Activated CD4-positive, alpha-beta T cell treated with anti-CD3 and anti-CD28 coated beads for 1 hour (primary cell): Measurements from ENCODE around the gene CCDC121.
"Not testable (repeated sequence)": the region's sequence is repeated elsewhere in the genome, so short reads cannot be mapped to it uniquely, and the experiment has no call there.

ENCODE experiments used
- DNase-seq: peaks from one replicate; pipeline ENCODE4 v3.0.0-alpha.2; 2020

CCDC121 gene

DNA sequence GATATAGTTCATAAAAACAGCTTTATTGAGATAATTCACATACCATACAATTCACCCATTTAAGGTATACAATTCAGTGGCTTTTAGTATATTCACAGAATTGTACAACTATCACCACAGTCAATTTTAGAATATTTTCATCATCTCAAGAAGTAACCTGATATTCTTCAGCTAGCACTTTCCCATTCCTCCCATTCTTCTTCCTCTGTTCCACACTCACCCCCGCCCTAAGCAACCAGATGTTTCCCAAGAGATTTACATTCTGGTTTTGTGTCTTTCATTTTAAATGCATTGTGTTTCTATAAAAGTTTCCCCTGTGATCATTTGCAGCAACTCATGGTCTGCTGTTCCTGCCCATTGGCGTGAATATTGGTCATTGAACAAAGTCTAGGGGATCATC, 5.5 kb upstream of the CCDC121 start:
- no peak for DNase-seq

DNA sequence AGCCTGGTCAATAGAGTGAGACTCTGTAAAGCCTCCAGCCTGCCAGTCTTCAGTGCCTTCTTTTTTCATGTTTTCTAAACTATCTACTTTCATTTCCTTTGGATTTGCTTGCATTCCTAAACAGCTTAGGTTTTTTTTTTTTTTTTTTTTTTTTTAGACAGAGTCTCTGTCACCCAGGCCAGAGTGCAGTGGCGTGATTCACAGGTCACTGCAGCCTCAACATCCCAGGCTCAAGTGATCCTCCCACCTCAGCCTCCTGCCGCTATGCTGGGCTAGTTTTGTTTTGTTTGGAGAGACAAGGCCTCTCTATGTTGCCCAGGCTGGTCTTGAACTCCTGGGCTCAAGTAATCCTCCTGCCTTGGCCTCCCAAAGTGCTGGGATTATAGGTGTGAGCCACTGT, 1.4 kb upstream of the CCDC121 start:
- not testable (repeated sequence) for DNase-seq

DNA sequence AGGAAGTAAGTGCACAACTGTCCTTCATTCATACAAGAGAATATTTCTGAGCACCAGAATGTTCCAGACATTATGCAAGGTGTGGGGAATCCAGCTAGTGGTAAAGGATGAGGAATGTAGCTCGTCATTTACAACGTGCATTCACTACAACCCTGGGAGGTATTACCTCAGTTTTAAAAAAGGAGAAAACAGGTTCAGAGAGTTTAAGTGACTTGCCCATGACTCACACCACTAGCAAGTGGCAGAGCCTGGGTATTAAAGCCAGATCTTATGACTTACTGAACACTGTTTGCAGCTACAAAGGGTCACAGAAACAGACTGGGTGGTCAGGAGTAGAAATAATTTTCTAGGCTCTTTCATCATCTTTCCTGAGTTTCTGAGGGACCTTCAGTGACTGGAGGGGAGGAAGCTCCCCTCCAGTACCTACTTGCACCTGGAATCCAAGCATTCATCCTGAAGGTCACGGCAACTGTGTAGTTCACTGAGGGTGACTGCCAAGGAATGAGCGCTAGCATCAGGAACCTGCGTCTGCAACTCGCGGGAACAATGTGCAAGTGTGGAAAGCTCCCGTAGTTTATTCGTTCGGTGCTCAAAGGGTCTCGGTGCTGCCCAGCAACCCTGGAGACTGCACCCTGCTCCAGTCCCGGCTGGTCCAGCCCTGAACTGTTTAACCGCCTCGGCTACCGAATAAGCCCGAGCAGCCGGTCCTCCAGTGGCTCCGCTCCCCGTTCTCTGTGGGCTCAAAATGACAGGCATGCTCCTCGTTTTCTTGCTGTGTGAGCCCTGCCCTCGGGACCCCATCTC, 647 bp downstream of the CCDC121 start:
- no peak for DNase-seq

DNA sequence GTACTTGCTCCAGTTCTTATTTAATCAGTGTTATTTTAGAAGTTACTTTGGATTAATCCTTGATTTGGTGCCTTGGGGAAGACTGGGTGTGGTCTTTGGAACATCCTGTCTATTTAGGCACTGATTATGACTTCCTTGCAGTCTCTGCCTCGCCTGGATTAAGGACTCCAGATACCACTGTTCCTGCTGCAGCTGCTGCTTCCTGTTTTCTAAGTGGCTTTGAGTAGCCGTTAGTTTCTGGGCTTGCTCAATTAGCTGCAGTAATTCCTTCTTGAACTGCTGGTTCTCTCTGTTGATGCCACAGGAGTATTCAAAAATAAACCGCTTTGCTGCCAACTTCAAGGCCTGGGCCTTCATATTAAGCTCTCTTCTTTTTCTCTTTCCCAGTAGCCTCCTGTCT, 1.9 kb downstream of the CCDC121 start:
- DNase-seq: not testable (repeated sequence)

DNA sequence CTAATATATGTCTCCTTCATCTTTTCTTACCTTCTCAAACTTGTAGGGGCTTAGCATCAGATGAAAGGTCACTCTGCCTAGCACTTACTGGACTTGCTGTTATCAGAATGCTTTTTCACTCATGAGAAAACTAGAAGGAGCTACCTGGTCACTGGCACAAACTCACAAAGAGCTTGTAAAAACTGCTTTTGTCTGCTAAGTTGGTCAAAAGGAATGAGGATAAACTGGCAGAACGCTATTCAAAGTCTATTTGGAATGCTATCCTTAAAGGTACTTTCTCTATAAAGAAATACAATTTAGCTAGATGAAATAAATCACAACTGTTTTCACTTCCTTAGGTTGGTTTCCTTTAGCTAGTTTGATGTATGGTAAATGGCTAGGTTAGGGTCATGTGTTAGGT, 2.5 kb downstream of the CCDC121 start:
- DNase-seq: not testable (repeated sequence)

DNA sequence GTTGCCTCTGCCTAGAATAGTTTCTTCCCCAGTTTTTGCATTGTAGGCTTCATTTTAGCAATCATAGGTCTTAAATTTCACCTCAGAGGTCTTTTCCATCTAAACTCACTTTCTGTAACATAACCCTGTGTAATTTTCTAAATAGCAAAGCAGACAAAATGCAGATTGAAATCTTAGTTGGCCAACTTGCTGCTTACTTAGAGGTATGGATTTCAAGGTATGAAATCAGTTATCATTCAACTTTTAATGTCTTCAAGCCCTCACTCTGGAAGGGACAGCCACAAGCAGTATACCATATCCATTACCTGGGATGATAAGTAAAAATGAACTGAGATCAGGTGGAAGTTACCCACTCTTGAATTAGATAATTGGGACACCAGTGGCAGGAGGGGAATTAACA, 3.9 kb downstream of the CCDC121 start:
- no peak for DNase-seq

DNA sequence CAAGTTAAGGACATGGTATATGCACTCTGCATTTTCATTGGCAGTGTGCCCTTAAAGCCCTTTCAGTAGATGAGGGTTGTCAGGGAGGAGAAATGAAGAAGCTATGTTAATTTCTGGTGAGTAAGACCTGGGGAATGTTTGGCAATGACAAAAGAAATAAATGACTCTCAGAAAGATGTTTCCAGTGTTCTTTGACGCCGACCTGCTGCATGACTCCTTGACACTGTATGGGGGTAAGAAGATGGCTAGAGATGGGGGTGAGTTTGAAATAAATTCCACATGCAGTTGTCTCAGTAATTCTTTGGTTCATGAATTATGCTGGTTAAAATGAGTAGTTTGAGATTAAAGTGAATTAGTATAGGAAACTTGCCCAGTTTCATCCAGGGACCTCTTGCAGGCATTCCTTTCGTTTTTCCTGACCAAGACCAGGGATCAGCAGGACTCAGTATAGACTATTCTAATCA, 5.9 kb downstream of the CCDC121 start:
- no peak for DNase-seq

DNA sequence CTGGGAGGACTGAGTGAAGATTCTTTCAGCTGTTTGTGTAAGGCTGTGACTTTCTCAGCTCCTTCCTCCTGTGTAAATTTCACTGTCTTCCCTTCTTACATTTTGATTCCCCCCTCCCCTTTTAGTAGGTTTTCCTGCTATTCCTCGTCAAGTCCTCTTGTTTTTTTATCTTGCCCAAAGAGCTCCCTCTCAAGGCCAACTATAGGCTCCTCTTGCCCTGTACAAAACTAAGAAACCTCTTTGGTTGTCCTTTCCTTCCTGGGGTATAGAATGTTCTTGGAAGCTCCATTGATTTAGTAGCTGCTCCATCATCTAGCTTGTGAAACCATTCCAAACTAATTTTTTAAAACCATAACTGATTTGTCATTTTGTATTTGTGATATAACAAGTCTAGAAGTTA, 7.3 kb downstream of the CCDC121 start:
- DNase-seq: no peak

DNA sequence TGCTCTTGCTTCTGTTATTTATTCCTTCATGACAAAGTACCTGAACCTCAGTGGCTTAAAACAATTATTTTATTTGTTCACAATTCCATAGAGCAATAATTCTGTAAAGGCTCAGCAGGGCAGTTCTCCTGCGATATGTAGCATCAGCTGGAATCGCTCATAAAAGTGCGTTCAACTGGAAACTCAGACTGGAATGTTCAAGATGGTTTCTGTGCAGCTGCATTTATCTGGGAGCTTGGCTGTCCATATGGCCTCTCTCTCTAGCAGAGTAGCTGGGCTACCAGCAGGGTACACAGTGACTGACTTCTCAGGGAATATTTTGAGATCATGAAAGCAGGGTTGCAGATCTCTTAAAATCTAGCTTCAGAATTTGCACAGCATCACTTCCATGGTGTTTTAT, 13.5 kb downstream of the CCDC121 start:
- DNase-seq: no peak

DNA sequence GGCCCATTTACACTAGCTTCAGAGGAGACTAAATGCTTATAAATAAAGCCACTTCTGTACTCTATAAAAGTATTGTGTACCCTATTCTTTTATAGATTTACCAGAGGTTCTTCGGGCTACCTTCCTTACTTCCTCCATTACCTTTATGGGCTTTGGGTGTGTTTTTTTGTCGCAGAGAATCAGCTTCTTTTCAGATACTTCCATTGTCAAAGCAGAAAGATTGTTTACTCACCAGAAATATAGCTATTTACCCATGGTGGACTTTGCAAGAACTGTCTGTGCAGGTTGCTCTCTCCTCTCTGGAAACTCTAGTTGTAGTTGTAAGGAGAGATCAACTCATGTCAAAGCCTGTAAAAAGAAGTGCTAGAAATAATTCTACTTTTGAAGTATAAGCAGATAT, 14.8 kb downstream of the CCDC121 start:
- no peak for DNase-seq

DNA sequence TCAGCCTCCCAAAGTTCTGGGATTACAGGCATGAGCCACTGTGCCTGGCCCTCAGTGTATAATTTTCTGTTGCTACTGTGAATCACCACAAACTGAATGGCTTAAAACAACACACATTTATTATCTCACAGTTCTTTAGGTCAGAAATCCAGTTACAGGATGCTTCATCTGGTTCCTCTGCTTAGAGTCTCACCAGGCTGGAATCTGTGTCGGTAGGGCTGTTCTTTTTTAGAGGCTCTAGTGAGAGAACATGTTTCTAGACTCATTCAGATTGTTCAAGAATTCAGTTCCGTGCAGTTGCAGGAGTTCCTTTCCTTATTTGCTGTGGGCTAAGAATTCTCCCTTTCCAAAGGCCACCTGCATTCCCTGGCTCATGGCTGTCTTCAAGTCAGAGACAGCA, 22.2 kb downstream of the CCDC121 start:
- DNase-seq: no peak

DNA sequence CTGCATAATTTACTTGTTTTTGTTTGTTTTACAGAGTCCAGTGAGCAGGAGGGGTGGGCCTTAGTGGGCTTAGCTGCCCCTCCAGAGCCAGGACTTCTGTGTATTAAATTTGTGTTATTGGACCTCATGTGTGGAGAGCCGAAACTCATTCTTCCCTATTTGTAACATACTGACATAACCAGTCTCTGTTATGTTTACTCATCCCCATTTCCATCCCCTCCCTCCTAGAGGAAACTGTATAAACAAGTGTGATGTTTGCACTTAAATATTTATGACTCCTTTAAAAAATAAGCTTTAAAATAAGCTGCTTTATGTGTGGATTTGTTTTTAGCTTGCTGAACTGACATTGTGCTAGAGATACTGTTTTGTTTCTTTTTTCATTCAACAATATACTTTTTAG, 32.2 kb downstream of the CCDC121 start:
- DNase-seq: no peak

DNA sequence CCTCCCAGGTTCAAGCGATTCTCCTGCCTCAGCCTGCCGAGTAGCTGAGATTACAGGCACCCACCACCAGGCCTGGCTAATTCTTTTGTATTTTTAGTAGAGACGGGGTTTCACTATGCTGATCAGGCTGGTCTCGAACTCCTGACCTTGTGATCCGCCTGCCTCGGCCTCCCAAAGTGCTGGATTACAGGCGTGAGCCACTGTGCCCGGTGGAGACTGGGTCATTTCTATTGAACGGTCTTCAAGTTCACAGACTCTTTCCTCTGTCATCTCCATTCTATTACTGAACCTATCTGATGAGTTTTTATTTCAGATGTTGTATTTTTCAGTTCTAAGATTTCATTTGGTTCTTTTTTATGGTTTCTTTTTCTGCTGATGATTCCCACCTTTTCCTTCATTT, 33.4 kb downstream of the CCDC121 start:
- not testable (repeated sequence) for DNase-seq

DNA sequence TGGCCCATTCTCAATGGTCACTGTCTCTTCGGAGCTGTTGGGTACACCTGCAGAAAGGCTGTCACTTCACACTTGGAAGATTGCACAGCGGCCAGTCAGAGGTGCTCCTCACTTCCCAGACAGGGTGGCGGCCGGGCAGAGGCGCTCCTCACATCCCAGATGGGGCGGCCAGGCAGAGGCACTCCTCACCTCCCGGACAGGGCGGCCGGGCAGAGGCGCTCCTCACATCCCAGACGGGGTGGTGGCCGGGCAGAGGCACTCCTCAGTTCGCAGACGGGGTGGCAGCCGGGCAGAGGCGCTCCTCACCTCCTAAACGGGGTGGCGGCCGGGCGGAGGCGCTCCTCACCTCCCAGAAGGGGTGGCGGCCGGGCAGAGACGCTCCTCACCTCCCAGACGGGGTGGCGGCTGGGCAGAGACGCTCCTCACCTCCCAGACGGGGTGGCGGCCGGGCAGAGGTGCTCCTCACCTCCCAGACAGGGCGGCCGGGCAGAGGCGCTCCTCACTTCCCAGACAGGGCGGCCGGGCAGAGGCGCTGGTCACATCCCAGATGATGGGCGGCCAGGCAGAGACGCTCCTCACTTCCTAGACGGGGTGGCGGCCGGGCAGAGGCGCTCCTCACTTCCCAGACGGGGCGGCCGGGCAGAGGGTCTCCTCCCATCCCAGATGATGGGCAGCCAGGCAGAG, 34.6 kb downstream of the CCDC121 start:
- not testable (repeated sequence) for DNase-seq

DNA sequence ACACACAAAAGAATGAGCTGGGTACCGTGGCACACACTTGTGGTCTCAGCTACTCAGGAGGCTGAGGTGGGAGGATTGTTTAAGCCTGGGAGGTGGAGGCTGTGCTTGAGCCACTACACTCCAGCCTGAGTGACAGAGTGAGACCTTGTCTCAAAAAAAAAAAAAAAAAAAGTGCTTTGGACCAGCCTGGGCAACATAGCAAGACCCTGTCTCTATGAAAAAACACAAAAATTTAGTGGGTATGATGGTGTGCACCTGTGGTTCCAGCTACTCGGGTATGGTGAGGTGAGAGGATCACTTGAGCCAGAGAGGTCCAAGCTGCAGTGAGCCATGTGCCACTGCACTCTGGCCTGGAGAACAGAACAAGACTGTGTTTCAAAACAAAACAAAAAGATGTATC, 35.6 kb downstream of the CCDC121 start:
- DNase-seq: no peak

DNA sequence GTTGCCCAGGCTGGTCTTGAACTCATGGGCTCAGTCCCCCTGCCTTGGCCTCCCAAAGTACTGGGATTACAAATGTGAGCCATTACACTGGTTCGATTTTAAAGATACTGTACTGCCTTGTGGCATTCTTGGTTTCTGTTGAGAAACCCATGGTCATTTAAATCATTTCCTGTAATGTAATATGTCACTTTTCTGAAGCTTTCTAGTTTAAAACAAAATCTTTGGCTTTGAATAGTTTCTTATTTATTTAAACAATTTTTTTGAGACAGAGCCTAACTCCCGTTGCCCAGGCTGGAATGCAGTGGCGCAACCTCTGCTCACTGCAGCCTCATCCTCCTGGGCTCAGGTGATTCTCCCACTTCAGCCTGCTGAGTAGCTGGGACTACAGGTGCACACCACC, 37.1 kb downstream of the CCDC121 start:
- no peak for DNase-seq

DNA sequence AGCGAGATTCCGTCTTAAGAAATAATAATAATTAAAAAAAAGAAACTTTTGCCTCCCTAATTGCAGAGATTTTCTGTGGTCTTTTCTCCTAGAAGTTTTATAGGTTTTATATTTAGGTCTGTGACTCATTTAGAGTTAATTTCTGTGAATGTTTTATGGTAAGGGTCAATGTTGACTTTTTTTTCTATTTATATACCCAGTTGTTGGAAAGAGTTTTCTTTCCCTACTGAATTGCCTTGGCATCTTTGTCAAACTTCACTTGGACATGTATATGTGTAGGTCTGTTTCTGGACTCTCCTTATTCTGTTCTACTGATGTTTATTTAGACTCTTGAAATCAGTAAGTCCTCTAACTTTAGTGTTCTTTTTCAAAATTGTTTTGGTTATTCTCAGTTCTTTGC, 40.5 kb downstream of the CCDC121 start:
- DNase-seq: no peak

DNA sequence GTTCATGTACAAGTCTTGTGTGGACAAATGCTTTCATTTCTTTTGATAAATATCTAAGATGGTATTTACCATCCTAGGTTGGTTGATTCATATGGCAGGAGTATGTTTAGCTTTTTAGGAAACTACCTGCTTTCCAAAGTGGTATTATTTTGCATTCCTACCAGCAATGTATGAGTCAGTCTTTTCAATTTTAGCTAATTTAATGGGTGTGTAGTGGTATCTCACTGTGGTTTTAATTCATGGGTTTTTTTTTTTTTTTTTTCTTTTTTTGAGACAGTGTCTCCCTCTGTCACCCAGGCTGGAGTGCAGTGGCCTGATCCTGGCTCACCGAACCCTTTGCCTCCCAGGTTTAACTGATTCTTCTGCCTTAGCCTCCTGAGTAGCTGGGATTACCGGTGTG, 41.8 kb downstream of the CCDC121 start:
- DNase-seq: no peak

DNA sequence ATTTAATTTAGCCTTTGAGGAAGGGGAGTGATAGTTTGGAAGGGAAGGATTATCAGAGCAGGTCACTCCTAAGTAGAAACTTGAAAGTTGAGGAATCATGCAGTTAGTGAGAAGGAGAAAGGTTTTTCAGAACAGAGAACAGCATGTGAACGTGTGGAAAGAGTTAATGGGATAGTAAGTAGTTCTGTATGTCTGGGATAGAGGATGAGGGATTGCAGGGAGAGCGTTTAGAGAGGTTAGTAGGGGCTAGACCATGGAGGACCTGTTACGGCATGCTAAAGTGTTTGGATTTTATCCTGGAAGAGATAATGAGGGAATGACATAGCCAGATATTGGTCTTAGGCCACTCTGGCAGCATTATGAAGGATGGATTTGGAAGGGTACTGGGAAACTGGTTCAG, 44.2 kb downstream of the CCDC121 start:
- no peak for DNase-seq

DNA sequence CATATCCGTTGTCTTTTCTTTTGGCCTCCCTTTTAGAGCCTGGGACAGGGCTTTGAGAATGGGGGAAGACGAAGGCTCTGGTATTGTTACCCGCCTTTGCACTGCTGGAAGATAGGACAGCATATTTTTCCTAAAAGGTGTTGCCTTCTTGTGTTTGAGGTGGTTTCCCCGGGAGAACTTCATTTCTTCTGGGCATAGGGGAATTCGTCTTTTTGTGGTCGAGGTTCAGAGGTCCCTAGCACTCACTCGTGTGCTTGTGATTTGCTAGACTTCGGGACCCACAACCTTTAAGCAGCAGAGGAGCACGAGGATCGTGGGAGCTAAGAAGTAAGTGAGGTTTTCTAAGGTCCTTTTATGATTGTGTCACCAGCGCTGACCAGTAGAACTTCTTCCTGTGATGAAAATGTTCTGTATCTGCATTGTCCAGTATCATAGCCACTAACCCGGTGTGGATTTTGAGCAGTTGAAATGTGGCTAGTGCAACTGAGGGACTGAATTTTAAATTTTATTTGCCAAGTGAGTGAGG, 45.4 kb downstream of the CCDC121 start:
- no peak for DNase-seq

DNA sequence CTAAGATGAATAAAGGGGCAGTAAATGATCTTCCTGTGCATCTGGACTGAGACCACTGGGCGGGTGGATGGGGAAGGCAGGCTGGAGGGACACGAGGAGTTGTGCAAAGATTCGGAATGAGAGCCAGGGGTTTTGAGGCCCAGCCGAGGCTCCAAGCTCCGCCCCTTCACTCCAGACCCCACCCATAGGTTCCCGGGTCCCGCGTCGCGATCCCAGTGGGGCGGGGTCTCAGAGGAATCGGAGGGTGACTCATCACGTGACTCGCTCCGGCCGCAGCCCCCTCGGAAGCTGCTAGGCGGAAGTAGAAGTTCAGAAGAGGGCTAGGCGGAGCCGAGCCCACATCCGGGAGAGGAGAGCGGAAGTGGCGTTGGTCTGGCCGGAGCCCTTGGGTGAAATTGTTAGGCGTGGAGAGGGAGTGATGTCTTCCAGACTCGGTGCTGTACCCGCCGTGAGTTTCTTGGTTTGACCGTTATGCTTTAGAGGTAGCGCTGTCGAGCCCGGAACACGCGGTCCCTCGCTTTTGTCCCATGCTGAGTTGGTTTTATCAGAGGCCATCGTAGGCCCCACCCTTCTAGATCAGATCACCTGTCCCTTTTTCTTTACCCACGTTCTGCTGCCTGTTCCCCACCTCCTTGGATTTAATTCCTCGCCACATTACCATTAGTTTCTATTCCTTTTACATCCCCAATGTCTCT, 46.0 kb downstream of the CCDC121 start, which contains the start of gene ZNF512:
TSS of gene ZNF512 (plus strand) at position 348 of the 695 bp plus-strand sequence. CDS start at position 419, 71 bp downstream.
- peak; percentile 67 for DNase-seq

DNA sequence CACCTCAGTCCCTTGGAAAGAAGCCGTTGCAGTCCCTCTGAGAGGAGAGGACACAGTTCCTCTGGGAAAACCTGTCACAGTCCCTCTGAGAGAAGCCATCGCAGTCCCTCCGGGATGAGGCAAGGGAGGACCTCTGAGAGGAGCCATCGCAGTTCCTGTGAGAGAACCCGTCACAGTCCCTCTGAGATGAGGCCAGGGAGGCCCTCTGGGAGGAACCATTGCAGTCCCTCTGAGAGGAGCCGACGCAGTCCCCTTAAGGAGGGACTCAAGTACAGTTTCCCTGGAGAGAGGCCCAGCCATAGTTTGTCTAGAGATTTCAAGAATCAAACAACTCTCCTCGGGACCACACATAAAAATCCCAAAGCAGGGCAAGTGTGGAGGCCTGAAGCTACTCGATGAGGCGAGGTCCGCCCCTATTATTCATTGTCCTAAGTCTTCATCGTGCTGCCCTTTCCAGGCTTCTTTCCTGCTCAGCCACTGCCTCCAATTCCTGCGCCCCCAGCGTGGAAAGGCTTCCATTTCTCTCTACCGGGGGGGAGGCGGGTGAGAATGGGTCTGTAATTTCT, 46.6 kb downstream of the CCDC121 start:
- peak; percentile 7 for DNase-seq
